Midbrain (tissue), 1 donor: ENCODE data around the gene FLT4.

ENCODE experiments used
- DNase-seq: peaks from one replicate; lab custom pipeline; 2025; lab: John Stamatoyannopoulos, UW

Gene FLT4

GRCh38 chr5:180642181-180642775 is 7.1 kb downstream of the FLT4 start:
- no peak for DNase-seq

GRCh38 chr5:180641566-180641900 is 7.9 kb downstream of the FLT4 start:
- DNase-seq, result no peak

- no peak for DNase-seq
These were observed 8.4 kb downstream of the FLT4 start for GRCh38 chr5:180640861-180641565.

GRCh38 chr5:180640611-180640860 is 8.9 kb downstream of the FLT4 start:
- no peak for DNase-seq

- no peak for DNase-seq
These were observed 9.4 kb downstream of the FLT4 start for GRCh38 chr5:180639741-180640610.

- no peak for DNase-seq
These were observed 10.1 kb downstream of the FLT4 start for GRCh38 chr5:180639287-180639686.

GRCh38 chr5:180637962-180638680 is 11.3 kb downstream of the FLT4 start:
- no peak for DNase-seq

GRCh38 chr5:180636403-180637075 is 12.9 kb downstream of the FLT4 start:
- no peak for DNase-seq

- no peak for DNase-seq
These were observed 13.4 kb downstream of the FLT4 start for GRCh38 chr5:180636016-180636402.

- no peak for DNase-seq
These were observed 15.9 kb downstream of the FLT4 start for GRCh38 chr5:180633283-180634177.

GRCh38 chr5:180632768-180633167 is 16.6 kb downstream of the FLT4 start:
- no peak for DNase-seq

GRCh38 chr5:180631549-180632383 is 17.6 kb downstream of the FLT4 start:
- no peak for DNase-seq

- no peak for DNase-seq
These were observed 19.0 kb downstream of the FLT4 start for GRCh38 chr5:180630426-180630825.

GRCh38 chr5:180629831-180630382 is 19.5 kb downstream of the FLT4 start:
- DNase-seq, result no peak

GRCh38 chr5:180628827-180629750 is 20.3 kb downstream of the FLT4 start:
- no peak for DNase-seq

- DNase-seq, result no peak
These were observed 21.2 kb downstream of the FLT4 start for GRCh38 chr5:180628211-180628610.

GRCh38 chr5:180627386-180628120 is 21.8 kb downstream of the FLT4 start:
- no peak for DNase-seq
